Motor neuron (in vitro differentiated cells): ENCODE measurements around the gene SIGLEC6. TPM values are rescaled to one million over a fixed set of nuclear protein-coding genes. Genes with fewer than 3 reads are reported as not detected.
"Not testable (repeated sequence)": the region's sequence is repeated elsewhere in the genome, so short reads cannot be mapped to it uniquely, and the experiment has no call there.

Source experiments
- ATAC-seq, 8 experiments: fragments of 200-7000 bp; cut with Tn5 transposase; replicated peaks in 6 of 8; 2 replicates each; pipeline ENCODE4 v1.8.0; 2021; ENCODE audit warnings: mild to moderate bottlenecking in 8 of 8, moderate library complexity in 8 of 8
- H3K27ac ChIP-seq, 2 donors: fragments of 250-450 bp; sonication (Bioruptor Pico); 2 replicates each; pipeline ENCODE4 v1.9.0; 2021; ENCODE audit warnings: antibody characterized with exemption in 2 of 2, mild to moderate bottlenecking in 2 of 2, moderate library complexity in 1 of 2
- H3K4me1 ChIP-seq, 2 donors: fragments of 250-450 bp; sonication (Bioruptor Pico); replicated peaks in 1 of 2; 2 replicates each; pipeline ENCODE4 v1.6.1; 2021; ENCODE audit warnings: antibody characterized with exemption in 2 of 2, mild to moderate bottlenecking in 2 of 2, moderate library complexity in 1 of 2
- H3K4me3 ChIP-seq, 5 donors: fragments of 250-450 bp; sonication (Bioruptor Pico); 2 replicates each; pipeline ENCODE4 v1.9.0; 2021; ENCODE audit warnings: antibody characterized with exemption in 5 of 5, mild to moderate bottlenecking in 5 of 5, moderate library complexity in 4 of 5
- WGBS, 10 experiments: fragments of 450-650 bp; shearing (Covaris generic); methylation state at CpG; one replicate each; pipeline ENCODE4 v1.0.0; 2022; 5-methylcytosine and 5-hydroxymethylcytosine counted together
- in situ Hi-C, 9 experiments: fragments of 400-800 bp; cut with MboI; loops; one replicate each; pipeline ENCODE4 v1.15.0; 2021; ENCODE audit warnings: low sequenced_read_pairs in 9 of 9, low pct_unique_long_range_greater_than_20kb in 2 of 9; ENCODE audit not compliant: unreplicated experiment in 9 of 9
- total RNA-seq, 8 experiments: library from RNA; unstranded; fragments of 300-600 nt; gene quantifications; 2 replicates each; pipeline versions ENCODE4 v1.2.3 to v1.2.4, GENCODE V29; 2022

The SIGLEC6 gene
- total RNA-seq, 8 experiments from 2014 or later, result not detected

DNA sequence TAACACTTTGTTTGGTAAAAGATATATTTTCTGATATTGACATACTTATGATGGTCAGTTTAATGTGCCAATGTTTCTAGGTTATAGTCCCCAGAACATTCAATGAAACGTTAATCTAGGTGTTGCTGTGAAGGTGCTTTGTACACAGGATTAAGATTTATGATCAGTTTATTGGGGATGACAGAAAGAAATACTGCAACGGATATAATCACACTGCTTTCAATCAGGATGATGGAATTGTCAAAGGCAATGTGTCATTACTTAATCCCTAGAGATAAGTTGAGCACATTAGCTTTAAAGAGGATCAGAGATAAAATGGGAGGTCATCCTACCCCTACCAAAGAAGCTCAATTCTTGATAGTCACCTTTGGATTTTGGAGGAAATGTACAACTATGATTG is 17.5 kb downstream of the SIGLEC6 start:
- Histone ChIP-seq H3K27ac (no peak overlapping the region), H3K4me1 (no peaks in the 10 kb centered on the region), H3K4me3 (no peak overlapping the region)
- ATAC-seq, result no peak
- 0 to 60% (median 6%) methylated on average over 1 to 2 of the region's 2 CpGs for WGBS, 10 experiments
- in situ Hi-C loops, result no loop called here

DNA sequence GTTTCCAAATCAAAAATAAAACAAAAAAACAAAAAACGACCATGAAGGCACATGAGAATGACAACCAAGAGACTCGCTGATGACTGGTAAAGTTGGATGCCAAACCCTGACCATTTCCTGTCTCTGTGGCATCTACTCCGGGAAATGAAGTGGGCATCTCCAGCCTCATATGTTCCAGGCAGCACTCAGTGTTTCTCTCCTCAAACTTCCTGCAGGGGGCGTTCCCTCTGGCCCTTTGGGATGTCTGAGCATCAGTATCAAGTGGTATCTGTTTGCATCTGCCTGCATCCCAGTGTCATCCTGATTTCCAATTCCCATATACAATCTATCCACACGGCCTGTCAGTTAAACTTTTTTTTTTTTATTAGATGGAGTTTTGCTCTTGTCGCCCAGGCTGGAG is 20.1 kb downstream of the SIGLEC6 start:
- Histone ChIP-seq H3K4me3 (no peak overlapping the region), H3K27ac (no peak overlapping the region), H3K4me1 (no peaks in the 10 kb centered on the region)
- in situ Hi-C loops, result no loop called here
- 0 to 100% (median 6%) methylated on average over 1 to 4 of the region's 6 CpGs; no CpG with 5 or more reads in 1 of the 10 experiments for WGBS, 10 experiments
- ATAC-seq, result peak in 3 of 8 experiments; percentile 33 to 64 (median 62)

DNA sequence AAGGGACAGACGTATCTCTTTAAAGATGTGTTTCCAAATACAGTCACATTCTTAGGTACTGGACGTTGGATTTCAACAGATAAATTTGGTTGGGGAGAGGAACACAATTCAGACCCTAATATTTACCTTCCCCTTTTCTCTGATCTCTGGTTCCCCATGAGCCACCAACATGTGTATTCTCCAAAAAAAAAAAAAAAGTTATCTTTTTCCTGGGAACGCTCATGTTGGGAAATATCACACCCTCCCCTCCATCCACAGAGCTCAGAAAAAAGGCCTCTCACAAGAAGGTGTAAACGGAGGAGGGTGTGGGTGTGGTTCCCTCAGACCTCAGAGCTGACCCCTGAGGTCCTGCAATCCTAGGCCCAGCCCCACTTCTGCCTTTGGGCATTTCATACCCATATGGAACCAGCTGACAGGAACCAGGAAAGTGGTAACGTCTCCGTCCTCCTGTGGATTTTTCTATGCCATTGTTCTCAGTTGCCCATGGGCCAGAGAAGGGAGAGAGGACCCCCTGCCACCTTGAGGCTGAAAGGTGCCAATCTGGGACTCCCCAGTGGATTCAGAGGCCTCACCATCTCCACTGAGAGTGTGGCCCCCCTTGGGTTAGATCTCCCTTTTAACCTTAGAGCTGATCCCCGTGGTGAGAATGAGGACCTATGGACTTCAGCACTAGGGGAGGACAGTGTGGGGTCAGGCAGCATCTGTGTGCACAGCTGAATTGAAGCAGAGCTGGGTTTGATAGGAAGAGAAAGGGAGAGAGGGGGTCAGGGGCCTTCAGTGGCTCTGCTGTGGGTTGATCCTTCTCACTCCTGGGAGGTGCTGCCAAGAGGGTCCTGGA is 21.4 kb downstream of the SIGLEC6 start:
- H3K4me3 ChIP-seq, result no peak overlapping the region
- in situ Hi-C loops, result no loop called here
- no peak for ATAC-seq
- no peak overlapping the region for H3K27ac ChIP-seq
- WGBS, 10 experiments, result 0 to 61% (median 14%) methylated on average over 1 to 4 of the region's 7 CpGs; no CpG with 5 or more reads in 3 of the 10 experiments
- no peaks in the 10 kb centered on the region for H3K4me1 ChIP-seq

DNA sequence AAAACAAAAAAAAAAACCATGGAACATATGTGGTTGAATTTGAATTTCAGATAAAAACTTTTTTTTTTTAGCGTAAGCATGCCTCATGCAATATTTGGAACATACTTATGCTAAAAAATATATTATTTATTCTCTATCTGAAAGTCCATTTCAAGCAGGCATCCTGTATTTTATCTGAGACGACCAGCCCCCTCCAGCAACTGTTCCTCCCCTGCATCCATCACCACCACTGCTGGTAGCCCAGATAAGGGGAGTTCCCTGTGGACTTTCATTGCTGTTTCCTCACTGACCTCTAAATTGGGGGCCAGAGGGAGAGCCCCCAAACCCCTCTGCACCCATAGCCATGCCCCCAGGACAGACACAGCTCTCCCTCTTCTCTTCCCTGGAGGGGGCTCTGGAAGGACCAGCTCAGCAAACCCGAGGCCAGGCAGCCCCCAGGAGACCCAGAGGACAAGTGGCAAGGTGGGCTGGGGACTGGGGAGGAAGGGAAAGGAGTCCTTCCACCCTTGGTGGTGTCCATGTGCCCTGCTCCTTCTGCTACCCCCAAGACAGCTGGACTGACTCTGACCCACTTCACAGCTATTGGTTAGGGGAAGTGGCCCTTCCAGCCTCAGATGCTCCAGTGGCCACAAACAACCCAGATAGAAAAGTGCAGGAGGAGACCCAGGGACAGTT is 23.3 kb downstream of the SIGLEC6 start:
- WGBS, 10 experiments, result 0 to 80% (median 44%) methylated on average over 1 to 2 of the region's 3 CpGs; no CpG with 5 or more reads in 4 of the 10 experiments
- H3K27ac ChIP-seq, result no peak overlapping the region
- in situ Hi-C loops, result no loop called here
- no peak for ATAC-seq
- H3K4me1 ChIP-seq, result no peaks in the 10 kb centered on the region
- H3K4me3 ChIP-seq, result no peak overlapping the region

DNA sequence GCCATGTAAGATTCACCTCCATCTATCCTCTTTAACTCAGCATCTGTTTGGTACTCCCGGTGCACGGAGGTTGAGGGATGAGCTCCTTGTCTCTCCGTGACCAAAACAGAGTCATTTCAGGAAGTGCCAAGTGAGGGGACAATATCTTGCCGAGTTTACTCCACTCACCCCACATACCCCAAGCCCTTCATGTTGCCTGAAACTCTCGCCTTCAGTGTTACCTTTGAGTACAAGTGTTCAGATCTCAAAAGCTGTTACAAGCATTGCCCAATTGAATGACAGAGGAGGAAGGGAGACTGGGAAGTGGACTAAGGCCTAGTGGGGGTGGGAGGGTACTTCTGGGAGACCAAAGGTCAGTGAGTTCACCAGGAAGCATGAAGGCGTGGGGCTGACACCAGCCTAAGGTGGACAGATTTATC is 23.8 kb downstream of the SIGLEC6 start:
- H3K4me3 ChIP-seq, result no peak overlapping the region
- ATAC-seq, result no peak
- 0 to 100% (median 38%) methylated on average over 1 to 5 of the region's 6 CpGs; no CpG with 5 or more reads in 1 of the 10 experiments for WGBS, 10 experiments

DNA sequence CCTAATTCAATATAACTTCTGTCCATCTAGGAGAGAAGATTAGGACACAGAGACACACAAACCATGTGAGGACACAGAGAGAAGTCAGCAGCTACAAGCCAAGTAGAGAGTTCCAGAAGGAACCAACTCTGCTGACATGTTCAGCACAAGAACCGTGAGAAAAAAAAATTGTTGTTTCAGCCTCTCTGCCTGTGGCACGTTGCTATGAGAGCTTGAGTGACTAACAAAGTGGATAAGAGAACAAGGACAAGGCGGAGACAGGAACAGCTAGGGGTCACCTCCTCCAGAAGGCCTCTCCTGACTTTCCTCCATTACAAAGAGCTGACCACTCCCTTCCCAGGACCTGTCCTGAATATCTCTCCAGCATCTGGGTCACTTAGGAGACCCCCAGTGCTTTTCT is 24.3 kb downstream of the SIGLEC6 start:
- Histone ChIP-seq H3K4me3 (no peak overlapping the region), H3K4me1 (no peaks in the 10 kb centered on the region), H3K27ac (no peak overlapping the region)
- in situ Hi-C loops, result no loop called here
- 0 to 30% (median 19%) methylated on average over 1 to 3 of the region's 3 CpGs; no CpG with 5 or more reads in 1 of the 10 experiments for WGBS, 10 experiments
- ATAC-seq, result no peak

More for the DNA sequence above, 23.8 kb downstream of the SIGLEC6 start:
- in situ Hi-C loops, result no loop called here
- no peaks in the 10 kb centered on the region for H3K4me1 ChIP-seq
- H3K27ac ChIP-seq, result no peak overlapping the region

DNA sequence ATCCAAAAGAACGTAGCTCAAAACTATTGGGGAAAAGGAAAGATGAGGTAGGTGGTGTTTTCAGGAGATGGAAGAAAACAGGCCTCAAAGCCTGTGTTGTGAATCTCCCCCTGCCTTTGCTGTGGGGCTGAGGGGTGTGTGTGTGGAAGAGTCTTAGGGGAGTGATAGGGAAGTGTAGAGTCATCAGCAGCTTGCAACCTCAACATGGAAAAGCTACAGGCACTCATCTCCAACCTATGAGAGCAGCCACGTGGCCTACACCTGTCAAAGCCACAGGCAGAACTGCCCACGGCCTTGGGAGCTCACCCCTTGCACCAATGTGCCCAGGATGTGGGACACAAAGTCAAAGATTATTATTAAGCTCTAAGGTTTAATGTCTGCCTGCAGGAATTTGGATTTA is 25.6 kb downstream of the SIGLEC6 start:
- no peak for ATAC-seq
- Histone ChIP-seq H3K4me1 (no peaks in the 10 kb centered on the region), H3K4me3 (no peak overlapping the region), H3K27ac (no peak overlapping the region)
- 0 to 29% (median 0%) methylated on average over 1 to 2 of the region's 3 CpGs; no CpG with 5 or more reads in 3 of the 10 experiments for WGBS, 10 experiments
- in situ Hi-C loops, result no loop called here

DNA sequence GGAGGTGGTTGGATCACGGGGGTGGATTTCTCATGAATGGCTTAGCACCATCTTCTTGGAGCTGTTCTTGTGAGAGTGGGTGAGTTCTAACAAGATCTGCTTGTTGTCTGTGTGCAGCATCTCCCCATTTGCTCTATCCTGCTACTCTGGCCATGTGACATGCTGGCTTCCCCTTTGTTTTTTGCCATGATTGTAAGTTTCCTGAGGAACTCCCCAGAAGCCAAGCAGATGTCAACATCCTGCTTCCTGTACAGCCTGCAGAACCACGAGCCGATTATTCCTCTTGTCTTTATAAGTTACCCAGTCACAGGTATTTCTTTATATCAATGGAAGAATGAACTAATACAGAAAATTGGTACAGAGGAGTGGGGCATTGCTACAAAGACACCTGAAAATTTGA is 27.6 kb downstream of the SIGLEC6 start:
- H3K27ac ChIP-seq, result no peak overlapping the region
- in situ Hi-C loops, result no loop called here
- ATAC-seq, result no peak
- no peaks in the 10 kb centered on the region for H3K4me1 ChIP-seq
- H3K4me3 ChIP-seq, result no peak overlapping the region
- 0 to 40% (median 26%) methylated on average over 1 to 3 of the region's 3 CpGs; no CpG with 5 or more reads in 3 of the 10 experiments for WGBS, 10 experiments

DNA sequence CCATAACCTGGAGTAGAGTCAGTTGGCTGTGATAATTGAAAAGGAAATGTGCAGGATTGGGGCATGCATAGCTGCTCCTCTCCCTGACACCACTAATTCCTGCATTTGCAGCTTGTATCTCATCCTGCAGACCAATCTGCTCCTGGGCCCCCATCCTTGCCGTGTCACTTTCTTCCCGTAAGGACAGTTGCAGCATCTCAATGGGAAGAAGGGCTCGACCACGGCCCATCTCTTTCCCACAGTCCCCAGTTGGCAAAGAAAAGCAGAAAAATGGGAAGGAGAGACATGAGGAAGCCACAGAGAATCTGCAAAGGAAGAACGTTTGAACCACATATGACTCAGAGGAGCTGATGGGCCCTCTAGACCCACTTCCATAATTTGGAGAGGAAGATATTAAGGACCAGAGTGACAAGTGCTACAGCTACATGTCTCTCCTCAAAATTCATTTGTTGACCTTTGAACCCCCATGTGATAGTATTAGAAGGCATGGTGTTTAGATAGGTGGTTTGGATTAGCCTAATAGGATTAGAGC is 28.1 kb downstream of the SIGLEC6 start:
- no peak for ATAC-seq
- 19 to 70% (median 53%) methylated on average over 1 to 5 of the region's 5 CpGs; no CpG with 5 or more reads in 4 of the 10 experiments for WGBS, 10 experiments
- H3K27ac ChIP-seq, result no peak overlapping the region
- in situ Hi-C loops, result no loop called here
- no peaks in the 10 kb centered on the region for H3K4me1 ChIP-seq
- H3K4me3 ChIP-seq, result no peak overlapping the region

DNA sequence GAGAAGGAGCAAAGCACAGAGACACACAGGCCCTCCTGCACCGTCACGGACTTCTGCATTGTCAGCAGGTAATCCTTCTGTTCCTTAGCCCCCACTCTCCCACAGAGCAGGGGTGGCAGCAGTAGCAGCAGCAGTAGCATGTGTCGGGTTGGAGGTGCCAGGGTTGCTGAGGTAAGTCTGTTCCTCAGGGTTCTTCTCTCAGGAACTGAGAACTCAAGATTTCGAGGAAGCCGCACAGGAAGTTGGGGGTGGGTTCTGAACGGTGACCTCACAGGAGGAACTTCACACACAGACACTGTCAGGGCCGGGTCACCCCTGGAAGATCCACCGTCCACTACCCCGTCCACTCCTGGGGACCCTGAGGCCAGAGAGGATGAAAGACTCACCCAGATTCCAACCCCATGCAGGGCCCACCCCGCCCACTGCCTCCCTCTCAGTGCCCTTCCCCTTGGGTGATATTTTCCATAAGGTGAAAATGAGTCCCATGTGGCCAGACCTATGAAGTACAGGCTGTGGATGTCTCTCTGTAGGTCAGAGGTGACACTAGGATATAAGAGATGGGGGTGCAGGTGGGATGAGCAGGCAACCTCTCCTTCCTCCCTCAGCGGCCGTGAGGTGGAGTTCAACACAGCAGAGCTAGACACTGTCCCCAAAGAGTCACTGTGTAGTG is 29.7 kb downstream of the SIGLEC6 start, which contains the start of gene SIGLEC12:
Gene SIGLEC12, minus strand, starts transcription at position 207 of the 670 bp plus-strand sequence. Its CDS starts 67 bp downstream, at position 140.
- WGBS, 10 experiments, result 10 to 74% (median 31%) methylated on average over 2 to 9 of the region's 12 CpGs; no CpG with 5 or more reads in 6 of the 10 experiments
- no peak for ATAC-seq
- in situ Hi-C loops, result no loop called here

DNA sequence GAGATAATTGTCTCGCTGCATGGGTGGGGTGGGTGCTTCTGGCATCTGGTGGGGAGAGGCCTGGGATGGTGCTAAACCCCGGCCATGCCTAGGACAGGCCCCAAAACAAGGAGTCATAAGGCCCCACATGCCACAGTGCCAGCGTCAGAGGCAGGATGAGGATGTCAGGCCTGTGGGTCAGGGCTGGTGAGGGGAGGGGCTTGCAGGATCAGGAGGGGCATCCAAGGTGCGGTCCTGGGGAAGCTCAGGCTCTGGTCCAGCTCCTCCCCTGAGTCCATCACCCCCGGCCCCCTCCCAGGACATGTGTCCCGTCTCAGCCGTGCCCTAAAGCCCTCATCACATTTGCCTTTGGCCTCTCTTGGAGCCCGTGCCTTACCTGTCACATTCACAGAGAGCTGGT is 30.5 kb downstream of the SIGLEC6 start:
- ATAC-seq, in situ Hi-C loops, H3K4me3 ChIP-seq, H3K27ac ChIP-seq, H3K4me1 ChIP-seq: not testable (repeated sequence)
- WGBS, 10 experiments, result 0% methylated on average over 1 of the region's 8 CpGs; no CpG with 5 or more reads in 8 of the 10 experiments

More for the DNA sequence above, 29.7 kb downstream of the SIGLEC6 start, which contains the start of gene SIGLEC12:
- H3K4me1 ChIP-seq, result no peaks in the 10 kb centered on the region
- H3K4me3 ChIP-seq, result no peak within 1 kb of the TSS
- no peak within 1 kb of the TSS for H3K27ac ChIP-seq

DNA sequence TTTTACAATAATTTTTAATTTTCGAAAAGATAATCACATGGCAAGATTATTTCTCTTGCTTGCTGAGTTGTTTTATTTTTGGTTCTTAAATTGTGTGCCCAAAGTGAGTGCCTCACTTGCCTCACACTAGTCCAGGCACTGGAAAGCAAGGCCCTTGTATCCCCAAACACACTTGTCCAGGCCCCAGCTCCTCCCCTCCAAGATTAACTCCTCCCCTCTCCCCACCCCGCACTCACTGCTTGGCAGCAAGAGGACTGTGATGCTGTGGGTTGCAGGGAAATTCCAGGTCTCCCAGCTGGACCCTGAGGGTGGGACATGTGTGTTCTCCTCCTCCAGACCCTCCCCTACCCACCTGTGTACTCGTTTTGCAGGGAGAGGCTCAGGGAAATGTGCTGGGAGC is 33.8 kb downstream of the SIGLEC6 start:
- in situ Hi-C loops, result loop anchor here in 1 of 9 experiments (25.0 kb wide), 1 partner anchor 165 kb away; no protein-coding TSS in a partner anchor
- Histone ChIP-seq H3K4me1 (no peaks in the 10 kb centered on the region), H3K4me3 (no peak overlapping the region), H3K27ac (no peak overlapping the region)
- ATAC-seq, result no peak
- WGBS, 10 experiments, result 0 to 29% (median 7%) methylated on average over 1 to 2 of the region's 3 CpGs; no CpG with 5 or more reads in 4 of the 10 experiments
